Pancreas (tissue), 10 donors: ENCODE measurements around the gene FLNC. TPM values are rescaled to one million over a fixed set of nuclear protein-coding genes. Genes with fewer than 3 reads are reported as not detected.

Experiments
- ATAC-seq, 4 donors: fragments of 200-7000 bp; cut with Tn5 transposase; one replicate each; pipeline versions ENCODE4 v1.8.0 to v1.9.1; 2020; ENCODE audit warnings: mild to moderate bottlenecking in 4 of 4, moderate library complexity in 4 of 4
- DNase-seq, 6 donors: peaks; one replicate each; pipeline ENCODE4 v3.0.0-alpha.2; 2020
- FAIRE-seq: peaks from 2 replicates; lab custom pipeline; 2012; peaks lifted over from hg19 to GRCh38; lab: Jason Lieb, UNC
- H3K27ac ChIP-seq, 4 donors: fragments of 200-600 bp; sonication (generic); 1 replicate in 3 of 4; 2 replicates in 1 of 4; pipeline versions ENCODE4 v1.5.0 to v1.8.0; 2020
- H3K27me3 ChIP-seq, 4 donors: fragments of 200-600 bp; one replicate each; pipeline ENCODE4 v1.8.0; 2021
- H3K36me3 ChIP-seq, 3 donors: fragments of 200-600 bp; sonication (generic) in 1 of 3; one replicate each; pipeline versions ENCODE4 v1.5.0 to v1.8.0; 2020 to 2021
- H3K4me1 ChIP-seq, 3 donors: fragments of 200-600 bp; one replicate each; pipeline ENCODE4 v1.8.0; 2021
- H3K4me3 ChIP-seq, 4 donors: fragments of 200-600 bp; sonication (generic) in 2 of 4; one replicate each; pipeline versions ENCODE4 v1.5.0 to v1.8.0; 2020 to 2021
- H3K9me3 ChIP-seq, 4 donors: fragments of 200-600 bp; one replicate each; pipeline ENCODE4 v1.8.0; 2021
- CTCF ChIP-seq, 4 donors: fragments of 200-600 bp; sonication (generic) in 3 of 4; IDR thresholded peaks; one replicate each; pipeline versions ENCODE4 v1.5.0 to v1.8.0; 2021; ENCODE audit warnings: antibody characterized with exemption in 4 of 4
- WGBS, 2 donors: extraction: QIAGEN DNeasy Blood & Tissue Kit; methylation state at CpG; one replicate each; pipeline ENCODE4 v1.1.7; 2013; 5-methylcytosine and 5-hydroxymethylcytosine counted together
- intact Hi-C, 3 donors: fragments of 100-400 bp; cut with DNase I; formaldehyde crosslinking; loops; one replicate each; pipeline versions ENCODE4 v1.11.1 to v1.14.2; 2022
- polyA plus RNA-seq, 2 donors: library from polyadenylated mRNA; stranded (reverse); fragments of 200-250 nt; gene quantifications; one replicate each; pipeline ENCODE4 v1.2.3, GENCODE V29; 2013
- total RNA-seq, 6 donors: library from RNA; stranded (reverse); fragmentation: NEBNext Ultra II Directional in 4 of 6; extraction: Animal tissue kit (Norgen Biotek cat#: 25700) in 4 of 6; gene quantifications; one replicate each; pipeline versions ENCODE4 v1.2.1 to v1.2.4, GENCODE V29; 2021 to 2023
- donor health status: healthy with polysubstance abuse.
- donor health status: DM: no; HTN: no; CAD: no; lungs with moderate emphysema.
- donor health status: DM: no; HTN: no; CAD: no.
- donor health status: control.
- donor health status: control.
- donor health status: Bipolar disorder and iron deficiency.
- donor health status: DM: yes; HTN: yes; CAD: no.
- donor health status: DM: no; HTN: no; CAD: no.
- donor health status: DM: no; HTN: no; CAD: no.
- donor health status: DM: yes; HTN: yes; CAD: no.

Gene FLNC
- total and polyA plus RNA-seq, 8 donors: 0.28 to 2.3 (median 1.0) TPM

GRCh38 chr7:128795129-128795528, 35.1 kb upstream of the FLNC start:
- Histone ChIP-seq H3K4me1 (peaks cover 0 to 5% (median 4%) of the 10 kb centered on the region in 3 donors), H3K9me3 (no peaks in the 10 kb centered on the region), H3K36me3 (no peaks in the 10 kb centered on the region), H3K4me3 (no peak overlapping the region), H3K27me3 (no peaks in the 10 kb centered on the region), H3K27ac (no peak overlapping the region)
- 77 to 88% methylated on average over 4 of the region's 4 CpGs for WGBS, 2 donors
- intact Hi-C loops: no loop called here
- FAIRE-seq: no peak
- no peak for ATAC-seq
- no peak for TF ChIP-seq CTCF (IDR thresholded peaks at IDR 0.05)
- DNase-seq: no peak

GRCh38 chr7:128796327-128796726, 33.9 kb upstream of the FLNC start:
- no peak for DNase-seq
- no peak for ATAC-seq

GRCh38 chr7:128799451-128799850, 30.8 kb upstream of the FLNC start:
- no peak for TF ChIP-seq CTCF (IDR thresholded peaks at IDR 0.05)
- intact Hi-C loops: no loop called here
- Histone ChIP-seq H3K9me3 (no peaks in the 10 kb centered on the region), H3K27me3 (no peaks in the 10 kb centered on the region), H3K4me1 (no peaks in the 10 kb centered on the region), H3K27ac (no peak overlapping the region), H3K4me3 (no peak overlapping the region), H3K36me3 (no peaks in the 10 kb centered on the region)
- 70 to 74% methylated on average over 2 of the region's 2 CpGs for WGBS, 2 donors
- no peak for DNase-seq
- FAIRE-seq: no peak
- no peak for ATAC-seq

More at GRCh38 chr7:128796327-128796726, 33.9 kb upstream of the FLNC start:
- H3K9me3 ChIP-seq: no peaks in the 10 kb centered on the region
- H3K4me1 ChIP-seq: peaks cover 0 to 5% (median 4%) of the 10 kb centered on the region in 3 donors
- FAIRE-seq: no peak
- no peak overlapping the region for H3K27ac ChIP-seq
- no peaks in the 10 kb centered on the region for H3K27me3 ChIP-seq
- H3K4me3 ChIP-seq: no peak overlapping the region
- intact Hi-C loops: no loop called here
- no peak for TF ChIP-seq CTCF (IDR thresholded peaks at IDR 0.05)
- no peaks in the 10 kb centered on the region for H3K36me3 ChIP-seq
- 73 to 82% methylated on average over 5 of the region's 5 CpGs for WGBS, 2 donors

GRCh38 chr7:128800567-128800966, 29.6 kb upstream of the FLNC start:
- Histone ChIP-seq H3K4me3 (no peak overlapping the region), H3K27ac (no peak overlapping the region), H3K27me3 (no peaks in the 10 kb centered on the region), H3K36me3 (no peaks in the 10 kb centered on the region), H3K9me3 (no peaks in the 10 kb centered on the region), H3K4me1 (no peaks in the 10 kb centered on the region)
- DNase-seq: no peak
- intact Hi-C loops: no loop called here
- no peak for ATAC-seq
- 83 to 84% methylated on average over 3 of the region's 3 CpGs for WGBS, 2 donors
- no peak for FAIRE-seq
- no peak for TF ChIP-seq CTCF (IDR thresholded peaks at IDR 0.05)

GRCh38 chr7:128801003-128801402, 29.2 kb upstream of the FLNC start:
- H3K4me3 ChIP-seq: no peak overlapping the region
- 85 to 88% methylated on average over 9 of the region's 9 CpGs for WGBS, 2 donors

More at GRCh38 chr7:128801003-128801402, 29.2 kb upstream of the FLNC start:
- intact Hi-C loops: no loop called here
- H3K27me3 ChIP-seq: no peaks in the 10 kb centered on the region
- H3K4me1 ChIP-seq: no peaks in the 10 kb centered on the region
- ATAC-seq (no peak), DNase-seq (no peak), FAIRE-seq (no peak)
- H3K36me3 ChIP-seq: no peaks in the 10 kb centered on the region
- no peaks in the 10 kb centered on the region for H3K9me3 ChIP-seq
- H3K27ac ChIP-seq: no peak overlapping the region
- no peak for TF ChIP-seq CTCF (IDR thresholded peaks at IDR 0.05)
